K562 (cell line): ENCODE data around the gene CYP2R1. TPM values are rescaled to one million over a fixed set of nuclear protein-coding genes. Genes with fewer than 3 reads are reported as not detected.

Experiments used
- ARID3B ChIP-seq: fragments of 250-450 bp; sonication (Bioruptor Pico); IDR thresholded peaks from 2 replicates; pipeline ENCODE4 v1.4.0; 2020; ENCODE audit warnings: borderline replicate concordance
- ATF3 ChIP-seq, 2 experiments: fragments of 450-650 bp in 1 of 2; sonication (generic) in 1 of 2; formaldehyde crosslinking in 1 of 2; IDR thresholded peaks in 1 of 2; conservative IDR thresholded peaks in 1 of 2; 2 replicates each; pipeline versions ENCODE4 v1.6.1 to v1.8.1; 2016 to 2023; ENCODE audit warnings: mild to moderate bottlenecking in 2 of 2, moderate library complexity in 2 of 2, inconsistent platforms in 1 of 2, missing genetic modification reagents in 1 of 2
- CTBP1 ChIP-seq: fragments of 450-650 bp; IDR thresholded peaks from 2 replicates; pipeline ENCODE4 v1.6.1; 2016; ENCODE audit warnings: borderline replicate concordance
- E2F1 ChIP-seq: sonication (generic); formaldehyde crosslinking; IDR thresholded peaks from 2 replicates; pipeline ENCODE4 v1.8.1; 2023; ENCODE audit warnings: mild to moderate bottlenecking, missing genetic modification reagents, moderate library complexity
- GABPA ChIP-seq: fragments of 200-800 bp; sonication (Bioruptor generic); conservative IDR thresholded peaks from 2 replicates; pipeline ENCODE4 v1.6.1; 2016; ENCODE audit warnings: low read depth, missing genetic modification characterization, missing compliant biosample characterization
- MECOM ChIP-seq: fragments of 250-450 bp; sonication (Bioruptor Pico); IDR thresholded peaks from 2 replicates; pipeline ENCODE4 v1.8.0; 2022; ENCODE audit warnings: inconsistent platforms
- POLR3G ChIP-seq: IDR thresholded peaks from 2 replicates; pipeline ENCODE4 v1.6.1; 2011; ENCODE audit not compliant: insufficient read length, insufficient replicate concordance; ENCODE audit errors: extremely low read depth
- POU5F1 ChIP-seq: fragments of 150-350 bp; IDR thresholded peaks from 2 replicates; pipeline ENCODE4 v1.6.1; 2014; ENCODE audit warnings: borderline replicate concordance, low read length, low read depth, mild to moderate bottlenecking; ENCODE audit not compliant: partially characterized antibody
- RAD21 ChIP-seq, 2 experiments: fragments of 250-450 bp in 1 of 2; fragments of 450-650 bp in 1 of 2; sonication (Bioruptor Pico) in 1 of 2; formaldehyde crosslinking in 1 of 2; IDR thresholded peaks in 1 of 2; conservative IDR thresholded peaks in 1 of 2; 2 replicates each; pipeline versions ENCODE4 v1.4.0 to v1.8.0; 2020 to 2022; ENCODE audit warnings: mild to moderate bottlenecking in 2 of 2, moderate library complexity in 1 of 2
- RBM15 ChIP-seq: fragments of 200-400 bp; formaldehyde crosslinking; IDR thresholded peaks from 2 replicates; pipeline ENCODE4 v1.6.1; 2018; ENCODE audit warnings: mild to moderate bottlenecking, low read length, moderate library complexity; ENCODE audit not compliant: insufficient read depth
- RFX5 ChIP-seq: IDR thresholded peaks from 2 replicates; pipeline ENCODE4 v1.6.1; 2011; ENCODE audit warnings: low read depth, mild to moderate bottlenecking, improper control_type of control experiment, low read length
- SRSF1 ChIP-seq: fragments of 200-400 bp; formaldehyde crosslinking; IDR thresholded peaks from 2 replicates; pipeline ENCODE4 v1.6.1; 2017; ENCODE audit warnings: mild to moderate bottlenecking, low read depth, low read length, moderate library complexity
- STAG1 ChIP-seq: sonication (generic); formaldehyde crosslinking; IDR thresholded peaks from 2 replicates; pipeline ENCODE4 v1.5.0; 2020; ENCODE audit warnings: missing genetic modification reagents, borderline replicate concordance
- STAT5A ChIP-seq: IDR thresholded peaks from 2 replicates; pipeline ENCODE4 v1.6.1; 2012; ENCODE audit warnings: low read length, inconsistent platforms, borderline replicate concordance
- ZBTB1 ChIP-seq: sonication (generic); formaldehyde crosslinking; IDR thresholded peaks from 2 replicates; pipeline ENCODE4 v1.8.1; 2023; ENCODE audit warnings: missing genetic modification reagents, low read depth, mild to moderate bottlenecking, borderline replicate concordance
- ZBTB43 ChIP-seq: sonication (generic); formaldehyde crosslinking; IDR thresholded peaks from 2 replicates; pipeline ENCODE4 v1.8.0; 2023; ENCODE audit warnings: mild to moderate bottlenecking, missing genetic modification reagents
- ZNF184 ChIP-seq: sonication (generic); formaldehyde crosslinking; IDR thresholded peaks from 2 replicates; pipeline ENCODE4 v1.5.0; 2020; ENCODE audit warnings: missing genetic modification reagents
- ZNF232 ChIP-seq: sonication (generic); formaldehyde crosslinking; IDR thresholded peaks from 2 replicates; pipeline ENCODE4 v1.8.0; 2022; ENCODE audit warnings: mild to moderate bottlenecking, missing genetic modification reagents
- ZNF354B ChIP-seq: fragments of 250-450 bp; sonication (Bioruptor Pico); IDR thresholded peaks from 2 replicates; pipeline ENCODE4 v1.4.0; 2020
- ZNF707 ChIP-seq: fragments of 250-450 bp; sonication (Bioruptor Pico); conservative IDR thresholded peaks from 2 replicates; pipeline ENCODE4 v1.8.0; 2022; ENCODE audit warnings: inconsistent platforms, mild to moderate bottlenecking, moderate library complexity
- ZNF79 ChIP-seq: fragments of 250-450 bp; sonication (Bioruptor Pico); IDR thresholded peaks from 2 replicates; pipeline ENCODE4 v1.4.0; 2020; ENCODE audit warnings: low read depth, mild to moderate bottlenecking, moderate library complexity
- ZZZ3 ChIP-seq: fragments of 450-650 bp; IDR thresholded peaks from 2 replicates; pipeline ENCODE4 v1.6.1; 2016; ENCODE audit warnings: antibody characterized with exemption, mild to moderate bottlenecking, moderate library complexity
- polyA plus RNA-seq, 8 experiments: library from polyadenylated mRNA; depleted of rRNA in 4 of 8; stranded (reverse) in 5 of 8; unstranded in 3 of 8; fragments of >200 nt; fragmentation: Nextera tagmentation in 2 of 8; fragmentation: Illumina TruSeq in 1 of 8; extraction: Ambion mirVana in 2 of 8; extraction: Trizol in 1 of 8; gene quantifications; 2 replicates each; pipeline versions ENCODE4 v1.2.1 to v1.2.3, GENCODE V29; 2011 to 2014; ENCODE audit warnings: inconsistent platforms in 1 of 8, missing spikeins in 1 of 8
- total RNA-seq, 7 experiments: library from RNA; depleted of rRNA in 6 of 7; stranded (reverse); fragments of >200 nt in 6 of 7; fragmentation: Illumina TruSeq in 2 of 7; extraction: Trizol in 2 of 7; gene quantifications; 2 replicates each; pipeline versions ENCODE4 v1.2.1 to v1.2.3, GENCODE V29; 2011 to 2021; ENCODE audit warnings: low replicate concordance in 1 of 7

The CYP2R1 gene
- total and polyA plus RNA-seq, 9 of the 15 experiments (the other 6 are each of a cell fraction or from before 2014, with no cell fraction given): 19.4 to 40.5 (median 29.4) TPM

GRCh38 chr11:14891143-14892035 lies 642 bp downstream of the CYP2R1 start (continued):
- TF ChIP-seq E2F1 (CRISPR knock-in tag) (no peak; the same call in none of the 2 replicates), ZNF354B (CRISPR knock-in tag) (no peak), ZNF232 (CRISPR knock-in tag) (no peak), ARID3B (CRISPR knock-in tag) (no peak), RFX5 (no peak), ZBTB43 (0 out of 2 replicates have a peak, but pooled peaks have one; percentile 27), ZNF79 (CRISPR knock-in tag) (no peak), ATF3 (IDR thresholded peaks at IDR 0.05) (peak; percentile 46), ATF3 (CRISPR knock-in tag; conservative IDR thresholded peaks at IDR 0.05) (0 out of 2 replicates have a peak, but pooled peaks have one; percentile 49), RBM15 (no peak), SRSF1 (no peak), MECOM (CRISPR knock-in tag) (no peak), CTBP1 (no peak; the same call in 1 of the 2 replicates), POLR3G (no peak), ZBTB1 (CRISPR knock-in tag) (peak; percentile 84), ZZZ3 (no peak), STAG1 (no peak), GABPA (tag) (no peak; the same call in 1 of the 2 replicates), ZNF707 (CRISPR knock-in tag) (no peak), ZNF184 (CRISPR knock-in tag) (no peak), POU5F1 (no peak), STAT5A (no peak; the same call in 1 of the 2 replicates), RAD21 (CRISPR knock-in tag; conservative IDR thresholded peaks at IDR 0.05 in 1 of 2, IDR thresholded peaks at IDR 0.05 in 1 of 2) (no peak)
